ENCODE data around the gene FOXR1. TPM values are rescaled to one million over a fixed set of nuclear protein-coding genes. Genes with fewer than 3 reads are reported as not detected.

FOXR1 gene
- total and polyA plus RNA-seq, 2 experiments from 2014 or later: 0.42 TPM; not detected in 1

DNA sequence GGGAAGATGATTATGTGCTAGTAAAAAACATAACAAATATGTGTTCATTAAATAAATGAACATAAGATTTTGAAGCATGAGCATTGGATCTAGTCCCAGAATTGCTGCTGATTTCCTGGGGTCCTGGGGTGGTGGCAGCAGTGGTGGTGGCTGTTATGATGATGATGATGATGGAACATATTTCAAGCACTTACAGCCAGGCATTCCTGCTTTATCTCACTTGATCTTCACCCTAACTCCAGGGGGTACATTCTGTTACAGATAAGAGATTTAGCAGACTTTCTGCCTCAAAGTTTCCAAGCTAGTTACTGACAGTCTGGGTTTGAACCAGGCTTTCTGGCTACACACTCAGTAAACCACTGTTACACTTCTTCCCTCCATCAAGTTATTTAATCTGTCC lies 52.2 kb downstream of the FOXR1 start:
- DNase-seq (ENCODE audit: low read depth in 1 of 2, low spot score in 1 of 2): peak in 1 of 2 donors; percentile 28
- Histone ChIP-seq H3K36me3 (peaks cover 25% of the 10 kb centered on the region), H3K4me3 (no peak overlapping the region), H3K27ac (peak overlapping the region; percentile 59), H3K4me1 (ENCODE audit: low read depth) (peaks cover 5% of the 10 kb centered on the region), H3K27me3 (no peaks in the 10 kb centered on the region), H3K9me3 (ENCODE audit: low read depth) (no peaks in the 10 kb centered on the region)
- no peak for TF ChIP-seq CTCF (IDR thresholded peaks at IDR 0.05; ENCODE audit: low read depth, low read length)

DNA sequence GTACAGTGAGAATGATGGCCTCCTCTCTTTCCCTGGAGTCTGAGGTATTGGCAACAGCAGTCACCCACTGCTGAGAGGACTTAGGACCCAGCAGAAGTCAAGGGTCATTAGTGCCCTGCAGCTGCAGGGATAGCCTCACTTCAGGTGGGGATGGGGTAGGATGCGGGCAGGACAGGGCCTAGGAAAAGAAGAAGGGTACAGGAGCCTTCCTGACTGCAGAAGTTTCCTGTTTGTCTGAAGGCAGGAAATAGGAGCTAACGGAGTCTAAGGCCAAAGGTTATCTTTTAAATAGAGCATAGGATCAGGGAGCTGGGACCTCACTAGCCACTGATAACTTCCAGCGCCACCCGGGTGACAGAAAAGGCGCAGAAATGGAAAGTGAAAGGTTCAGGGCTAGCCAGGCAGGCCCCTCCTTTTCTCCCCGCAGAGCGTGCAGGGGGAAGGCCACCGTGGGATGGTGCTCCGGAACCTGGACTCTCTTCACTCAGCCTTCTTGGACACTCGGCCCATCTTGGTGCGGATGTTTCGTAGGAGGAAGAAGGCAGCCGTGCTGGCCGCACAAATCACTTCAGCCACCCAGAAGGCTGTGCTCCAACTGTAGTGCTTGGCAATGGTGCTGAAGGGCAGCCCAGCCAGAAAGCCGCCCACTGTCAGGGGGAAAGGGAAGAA lies 53.0 kb downstream of the FOXR1 start:
- H3K36me3 ChIP-seq: peaks cover 25% of the 10 kb centered on the region
- H3K9me3 ChIP-seq (ENCODE audit: low read depth): no peaks in the 10 kb centered on the region
- H3K27ac ChIP-seq: peak overlapping the region; percentile 59
- H3K4me3 ChIP-seq: no peak overlapping the region
- no peak for DNase-seq (ENCODE audit: low read depth in 1 of 2, low spot score in 1 of 2)
- peaks cover 12% of the 10 kb centered on the region for H3K4me1 ChIP-seq (ENCODE audit: low read depth)
- TF ChIP-seq CTCF (IDR thresholded peaks at IDR 0.05; ENCODE audit: low read depth, low read length): no peak
- no peaks in the 10 kb centered on the region for H3K27me3 ChIP-seq

DNA sequence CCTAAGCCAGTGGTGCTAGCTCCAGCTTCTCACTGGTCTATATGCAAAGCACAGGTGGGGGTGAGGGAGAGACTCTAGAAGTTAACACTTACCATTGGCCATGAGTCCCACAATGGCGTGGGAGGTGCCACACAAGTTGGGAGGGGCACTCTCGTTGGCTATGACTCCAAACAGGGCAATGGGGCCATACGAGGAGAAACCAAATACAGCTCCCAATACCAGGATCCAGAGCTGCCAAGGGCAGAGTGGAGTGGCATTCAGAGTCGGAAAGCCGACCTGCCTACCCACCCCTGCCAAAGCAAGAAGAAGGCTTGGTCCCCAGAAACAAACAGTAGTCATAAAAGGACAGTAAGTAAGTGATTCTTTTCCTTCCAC lies 53.5 kb downstream of the FOXR1 start:
- H3K9me3 ChIP-seq (ENCODE audit: low read depth): no peaks in the 10 kb centered on the region
- no peak for DNase-seq (ENCODE audit: low read depth in 1 of 2, low spot score in 1 of 2)

DNA sequence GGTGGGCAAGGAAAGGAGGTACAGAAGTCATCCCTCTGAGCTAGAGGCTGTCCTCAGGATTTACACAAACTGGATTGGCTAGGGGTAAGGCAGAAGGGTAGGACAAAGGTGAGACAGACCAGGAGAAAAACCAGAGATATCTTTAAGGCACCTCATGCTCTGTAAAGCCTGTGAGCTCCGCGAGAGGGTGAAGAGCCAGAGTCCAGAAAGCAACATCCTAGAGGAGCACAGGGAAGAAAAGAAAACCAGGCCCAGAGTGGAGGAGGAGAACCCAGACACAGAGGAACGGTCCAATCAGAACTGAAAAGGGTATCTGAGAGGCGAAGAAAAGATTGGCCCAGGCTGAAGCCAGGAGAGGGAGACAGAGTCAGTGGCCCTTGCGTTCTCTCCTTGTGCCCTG lies 54.0 kb downstream of the FOXR1 start:
- no peak for DNase-seq (ENCODE audit: low read depth in 1 of 2, low spot score in 1 of 2)
- Histone ChIP-seq H3K27ac (peak overlapping the region; percentile 59), H3K4me1 (ENCODE audit: low read depth) (peaks cover 17% of the 10 kb centered on the region), H3K4me3 (no peak overlapping the region), H3K27me3 (no peaks in the 10 kb centered on the region), H3K36me3 (peaks cover 25% of the 10 kb centered on the region), H3K9me3 (ENCODE audit: low read depth) (no peaks in the 10 kb centered on the region)
- TF ChIP-seq CTCF (IDR thresholded peaks at IDR 0.05; ENCODE audit: low read depth, low read length): no peak

More for the DNA sequence above, 53.5 kb downstream of the FOXR1 start:
- H3K27me3 ChIP-seq: no peaks in the 10 kb centered on the region
- peak overlapping the region; percentile 59 for H3K27ac ChIP-seq
- peaks cover 17% of the 10 kb centered on the region for H3K4me1 ChIP-seq (ENCODE audit: low read depth)
- no peak overlapping the region for H3K4me3 ChIP-seq
- H3K36me3 ChIP-seq: peaks cover 25% of the 10 kb centered on the region
- TF ChIP-seq CTCF (IDR thresholded peaks at IDR 0.05; ENCODE audit: low read depth, low read length): no peak

GRCh38 chr11:119025978-119026766 lies 54.6 kb downstream of the FOXR1 start:
- TF ChIP-seq CTCF (IDR thresholded peaks at IDR 0.05; ENCODE audit: low read depth, low read length): no peak
- Histone ChIP-seq H3K4me1 (ENCODE audit: low read depth) (peaks cover 17% of the 10 kb centered on the region), H3K27ac (no peak overlapping the region), H3K36me3 (peaks cover 25% of the 10 kb centered on the region), H3K4me3 (no peak overlapping the region), H3K27me3 (no peaks in the 10 kb centered on the region), H3K9me3 (ENCODE audit: low read depth) (no peaks in the 10 kb centered on the region)
- DNase-seq (ENCODE audit: low read depth in 1 of 2, low spot score in 1 of 2): no peak
